ENCODE measurements around the gene MRPL55.

DNA sequence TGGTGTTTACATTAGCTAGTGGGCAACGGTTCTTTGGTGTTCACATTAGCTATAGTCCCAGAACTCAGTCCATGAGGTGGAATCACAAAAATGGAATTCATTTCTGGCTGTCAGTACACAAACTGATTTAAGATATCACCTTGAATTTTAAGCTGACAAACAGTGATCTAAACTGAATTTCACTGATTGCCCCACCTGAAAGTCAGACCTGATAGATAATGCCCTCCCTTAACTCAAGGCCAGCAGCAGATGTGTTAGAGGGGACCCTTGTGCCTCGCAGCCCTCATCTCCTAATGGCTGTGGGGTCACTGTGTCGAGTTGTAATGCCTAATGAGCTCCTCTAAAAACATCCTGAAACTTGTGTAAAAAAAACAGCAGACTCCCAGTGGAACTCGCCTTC, 18.0 kb downstream of the MRPL55 start:
- TF ChIP-seq, protein P1, sequence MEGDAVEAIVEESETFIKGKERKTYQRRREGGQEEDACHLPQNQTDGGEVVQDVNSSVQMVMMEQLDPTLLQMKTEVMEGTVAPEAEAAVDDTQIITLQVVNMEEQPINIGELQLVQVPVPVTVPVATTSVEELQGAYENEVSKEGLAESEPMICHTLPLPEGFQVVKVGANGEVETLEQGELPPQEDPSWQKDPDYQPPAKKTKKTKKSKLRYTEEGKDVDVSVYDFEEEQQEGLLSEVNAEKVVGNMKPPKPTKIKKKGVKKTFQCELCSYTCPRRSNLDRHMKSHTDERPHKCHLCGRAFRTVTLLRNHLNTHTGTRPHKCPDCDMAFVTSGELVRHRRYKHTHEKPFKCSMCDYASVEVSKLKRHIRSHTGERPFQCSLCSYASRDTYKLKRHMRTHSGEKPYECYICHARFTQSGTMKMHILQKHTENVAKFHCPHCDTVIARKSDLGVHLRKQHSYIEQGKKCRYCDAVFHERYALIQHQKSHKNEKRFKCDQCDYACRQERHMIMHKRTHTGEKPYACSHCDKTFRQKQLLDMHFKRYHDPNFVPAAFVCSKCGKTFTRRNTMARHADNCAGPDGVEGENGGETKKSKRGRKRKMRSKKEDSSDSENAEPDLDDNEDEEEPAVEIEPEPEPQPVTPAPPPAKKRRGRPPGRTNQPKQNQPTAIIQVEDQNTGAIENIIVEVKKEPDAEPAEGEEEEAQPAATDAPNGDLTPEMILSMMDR (conservative IDR thresholded peaks at IDR 0.05 in 1 of 2, IDR thresholded peaks at IDR 0.05 in 1 of 2; ENCODE audit: extremely low read depth in 1 of 2, insufficient read depth in 1 of 2, low read depth in 1 of 2, low read length in 2 of 2), result no peak
- TF ChIP-seq EZH2 (IDR thresholded peaks at IDR 0.05; ENCODE audit: borderline replicate concordance, low read length), result no peak
